Prostate gland (tissue), 2 donors: ENCODE measurements around the gene NDFIP1.

ENCODE experiments used
- CTCF ChIP-seq, 4 experiments: fragments of 200-600 bp in 2 of 4; fragments of 450-650 bp in 2 of 4; sonication (generic) in 2 of 4; IDR thresholded peaks; 1 replicate in 3 of 4; 2 replicates in 1 of 4; pipeline ENCODE4 v1.5.1; 2016 to 2019; ENCODE audit warnings: antibody characterized with exemption in 4 of 4, mild to moderate bottlenecking in 2 of 4, moderate library complexity in 2 of 4
- POLR2A ChIP-seq: fragments of 450-650 bp; IDR thresholded peaks from one replicate; pipeline ENCODE4 v1.6.1; 2016; ENCODE audit warnings: antibody characterized with exemption, mild to moderate bottlenecking
- POLR2AphosphoS5 ChIP-seq: sonication (generic); formaldehyde crosslinking; IDR thresholded peaks from one replicate; pipeline ENCODE4 v1.6.1; 2017; ENCODE audit warnings: antibody characterized with exemption

- TF ChIP-seq POLR2A (no peak), CTCF (IDR thresholded peaks at IDR 0.05) (no peak), POLR2AphosphoS5 (no peak)
These were observed 77.9 kb downstream of the NDFIP1 start for GRCh38 chr5:142186514-142186856.
